HG03060 (cell line): Measurements from ENCODE around the gene CCDC51.
"Not testable (repeated sequence)": the region's sequence is repeated elsewhere in the genome, so short reads cannot be mapped to it uniquely, and the experiment has no call there.

ENCODE experiments used
- ATAC-seq: cut with Tn5 transposase; IDR thresholded peaks from one replicate; pipeline ENCODE4 v1.9.1; 2021; ENCODE audit warnings: low read depth, moderate number of reproducible peaks; ENCODE audit not compliant: unreplicated experiment

Gene CCDC51

DNA sequence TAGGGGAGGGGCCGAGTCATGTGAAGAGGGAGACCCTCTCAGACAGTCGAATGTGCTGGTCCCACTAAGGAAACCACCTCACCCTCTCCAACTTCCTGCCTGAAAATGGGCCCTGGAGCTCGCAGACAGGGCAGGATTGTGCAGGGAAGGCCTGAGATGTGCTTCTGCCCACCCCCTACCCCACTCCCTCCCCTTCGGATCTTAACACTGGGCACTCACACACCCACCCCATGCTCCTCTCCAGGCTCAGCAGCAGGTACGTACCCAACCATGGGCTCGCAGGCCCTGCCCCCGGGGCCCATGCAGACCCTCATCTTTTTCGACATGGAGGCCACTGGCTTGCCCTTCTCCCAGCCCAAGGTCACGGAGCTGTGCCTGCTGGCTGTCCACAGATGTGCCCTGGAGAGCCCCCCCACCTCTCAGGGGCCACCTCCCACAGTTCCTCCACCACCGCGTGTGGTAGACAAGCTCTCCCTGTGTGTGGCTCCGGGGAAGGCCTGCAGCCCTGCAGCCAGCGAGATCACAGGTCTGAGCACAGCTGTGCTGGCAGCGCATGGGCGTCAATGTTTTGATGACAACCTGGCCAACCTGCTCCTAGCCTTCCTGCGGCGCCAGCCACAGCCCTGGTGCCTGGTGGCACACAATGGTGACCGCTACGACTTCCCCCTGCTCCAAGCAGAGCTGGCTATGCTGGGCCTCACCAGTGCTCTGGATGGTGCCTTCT lies 26.6 kb upstream of the CCDC51 start:
- ATAC-seq: no peak

GRCh38 chr3:48465531-48466378 lies 25.8 kb upstream of the CCDC51 start:
- ATAC-seq: no peak

DNA sequence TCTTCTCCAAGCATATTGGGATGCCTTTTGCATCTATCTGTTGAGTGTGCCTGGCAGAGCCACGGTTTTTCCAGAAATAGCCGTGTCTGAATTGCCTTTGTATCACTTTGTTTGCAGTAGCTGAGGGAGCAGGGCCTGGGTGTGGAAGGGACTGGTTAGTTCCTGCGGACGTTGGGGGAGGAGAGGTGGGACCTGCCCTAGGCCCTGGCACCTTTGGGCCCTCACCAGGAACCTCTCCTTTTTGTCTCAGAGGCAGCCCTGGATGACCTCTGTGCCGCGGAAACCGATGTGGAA lies 25.3 kb upstream of the CCDC51 start:
- ATAC-seq: no peak

DNA sequence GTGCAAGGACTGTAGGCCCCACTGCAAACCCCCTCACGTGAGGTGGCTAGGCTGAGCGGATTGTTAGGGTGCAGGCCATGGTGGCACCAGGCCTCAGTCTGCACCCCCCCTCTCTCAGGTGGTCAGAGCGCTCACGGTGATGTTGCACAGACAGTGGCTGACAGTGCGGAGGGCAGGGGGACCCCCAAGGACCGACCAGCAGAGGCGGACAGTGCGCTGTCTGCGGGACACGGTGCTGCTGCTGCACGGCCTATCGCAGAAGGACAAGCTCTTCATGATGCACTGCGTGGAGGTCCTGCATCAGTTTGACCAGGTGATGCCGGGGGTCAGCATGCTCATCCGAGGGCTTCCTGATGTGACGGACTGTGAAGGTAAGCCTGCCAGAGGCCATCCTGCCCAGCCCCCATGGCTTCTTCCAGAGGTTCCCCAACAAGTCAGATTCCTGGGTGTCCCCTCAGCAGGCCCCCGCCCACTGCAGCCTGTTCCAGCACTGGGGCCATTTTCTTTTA lies 24.8 kb upstream of the CCDC51 start:
- no peak for ATAC-seq

DNA sequence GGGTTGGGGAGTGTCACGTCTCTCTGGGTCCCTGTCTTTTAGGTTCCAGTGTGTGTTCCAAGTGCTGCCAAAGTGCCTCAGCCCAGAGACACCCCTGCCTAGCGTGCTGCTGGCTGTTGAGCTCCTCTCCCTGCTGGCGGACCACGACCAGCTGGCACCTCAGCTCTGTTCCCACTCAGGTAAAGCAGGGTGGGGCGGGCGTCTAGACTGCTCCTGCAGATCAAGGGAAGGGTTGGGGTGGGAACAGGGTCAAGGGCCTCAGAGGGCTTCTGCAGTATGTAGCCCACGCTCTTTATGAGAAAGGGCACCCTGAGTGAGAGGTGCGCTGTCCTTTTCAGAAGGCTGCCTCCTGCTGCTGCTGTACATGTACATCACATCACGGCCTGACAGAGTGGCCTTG lies 23.8 kb upstream of the CCDC51 start:
- no peak for ATAC-seq

GRCh38 chr3:48461767-48462166 lies 21.8 kb upstream of the CCDC51 start:
- not testable (repeated sequence) for ATAC-seq

GRCh38 chr3:48460517-48460902 lies 20.6 kb upstream of the CCDC51 start:
- ATAC-seq: no peak

DNA sequence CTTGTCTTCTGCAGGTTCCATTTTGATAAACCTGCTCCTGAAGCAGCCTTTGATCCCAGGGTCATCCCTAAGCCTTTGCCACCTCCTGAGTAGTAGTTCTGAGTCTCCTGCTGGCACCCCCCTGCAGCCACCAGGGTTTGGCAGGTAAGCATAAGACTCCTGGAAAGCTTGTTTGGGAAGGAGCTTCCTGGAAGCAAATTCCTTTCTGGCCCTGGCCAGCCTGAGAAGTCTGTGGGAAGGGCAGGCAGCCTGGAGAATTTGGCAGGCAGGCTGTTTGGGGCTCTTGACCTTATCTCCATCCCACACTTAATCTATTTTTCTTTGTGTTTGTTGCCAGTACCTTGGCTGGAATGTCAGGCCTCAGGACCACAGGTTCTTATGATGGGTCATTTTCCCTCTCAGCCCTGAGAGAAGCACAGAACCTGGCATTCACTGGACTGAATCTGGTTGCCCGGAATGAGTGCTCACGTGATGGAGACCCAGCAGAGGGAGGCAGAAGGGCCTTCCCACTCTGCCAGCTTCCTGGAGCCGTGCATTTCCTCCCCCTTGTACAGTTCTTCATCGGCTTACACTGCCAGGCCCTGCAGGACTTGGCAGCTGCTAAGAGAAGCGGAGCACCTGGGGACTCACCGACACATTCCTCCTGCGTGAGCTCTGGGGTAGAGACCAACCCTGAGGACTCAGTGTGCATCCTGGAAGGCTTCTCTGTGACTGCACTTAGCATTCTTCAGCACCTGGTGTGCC lies 20.0 kb upstream of the CCDC51 start:
- ATAC-seq: no peak

- ATAC-seq: no peak
Observed at GRCh38 chr3:48459331-48459730, 19.4 kb upstream of the CCDC51 start.

DNA sequence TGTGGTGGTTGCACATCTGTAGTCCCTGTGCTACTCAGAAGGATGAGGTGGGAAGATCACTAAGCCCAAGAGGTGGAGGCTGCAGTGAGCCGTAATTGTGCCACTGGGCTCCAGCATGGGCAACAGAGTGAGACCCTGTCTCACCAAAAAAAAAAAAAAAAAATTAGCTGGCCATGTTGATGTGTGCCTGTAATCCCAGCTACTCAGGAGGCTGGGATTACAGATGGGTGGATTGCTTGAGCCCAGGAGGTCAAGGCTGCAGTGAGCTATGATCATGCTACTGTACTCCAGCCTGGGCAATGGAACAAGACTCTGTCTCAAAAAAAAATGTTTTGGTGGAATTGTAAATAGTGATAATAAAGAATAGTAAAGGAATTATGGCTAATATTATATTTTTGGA lies 16.5 kb upstream of the CCDC51 start:
- no peak for ATAC-seq

GRCh38 chr3:48451270-48451669 lies 11.4 kb upstream of the CCDC51 start:
- ATAC-seq: no peak

DNA sequence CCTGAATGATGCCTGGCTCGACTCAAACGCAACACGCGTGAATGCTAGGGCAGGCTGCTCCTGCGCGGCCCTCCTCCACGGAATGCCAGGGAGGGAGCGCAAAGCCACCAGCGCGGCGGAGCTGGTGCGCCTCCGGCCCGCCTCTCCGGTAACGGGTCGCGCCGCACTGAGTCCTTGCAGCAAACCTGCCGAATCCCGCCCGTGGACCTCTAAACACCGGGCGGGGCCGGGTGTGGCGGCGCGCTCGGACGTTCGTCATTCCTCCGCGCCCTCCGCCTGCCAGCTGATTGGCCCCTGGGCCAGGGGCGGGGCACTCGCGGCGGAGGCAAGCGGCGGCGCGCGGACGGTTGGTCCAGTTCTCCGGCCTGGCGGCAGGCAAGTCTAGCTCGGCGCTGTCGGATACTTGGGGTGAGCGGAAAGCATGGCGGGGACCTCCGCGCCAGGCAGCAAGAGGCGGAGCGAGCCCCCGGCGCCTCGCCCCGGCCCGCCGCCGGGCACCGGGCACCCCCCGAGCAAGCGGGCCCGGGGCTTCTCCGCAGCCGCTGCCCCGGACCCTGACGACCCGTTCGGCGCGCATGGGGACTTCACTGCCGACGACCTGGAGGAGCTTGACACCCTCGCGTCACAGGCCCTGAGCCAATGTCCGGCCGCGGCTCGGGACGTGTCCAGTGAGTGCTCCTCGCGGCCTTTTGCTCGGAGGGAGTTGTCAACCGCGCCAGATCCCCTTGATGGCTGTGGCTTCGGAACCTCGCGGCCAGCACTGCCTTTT lies 6.7 kb upstream of the CCDC51 start, which contains the start of gene ATRIP:
Gene ATRIP, plus strand, starts transcription at position 313 of the 769 bp plus-strand sequence. Its CDS starts 109 bp downstream, at position 422.
- ATAC-seq: no peak

- ATAC-seq: no peak
Observed at GRCh38 chr3:48446043-48446424, 6.1 kb upstream of the CCDC51 start.

DNA sequence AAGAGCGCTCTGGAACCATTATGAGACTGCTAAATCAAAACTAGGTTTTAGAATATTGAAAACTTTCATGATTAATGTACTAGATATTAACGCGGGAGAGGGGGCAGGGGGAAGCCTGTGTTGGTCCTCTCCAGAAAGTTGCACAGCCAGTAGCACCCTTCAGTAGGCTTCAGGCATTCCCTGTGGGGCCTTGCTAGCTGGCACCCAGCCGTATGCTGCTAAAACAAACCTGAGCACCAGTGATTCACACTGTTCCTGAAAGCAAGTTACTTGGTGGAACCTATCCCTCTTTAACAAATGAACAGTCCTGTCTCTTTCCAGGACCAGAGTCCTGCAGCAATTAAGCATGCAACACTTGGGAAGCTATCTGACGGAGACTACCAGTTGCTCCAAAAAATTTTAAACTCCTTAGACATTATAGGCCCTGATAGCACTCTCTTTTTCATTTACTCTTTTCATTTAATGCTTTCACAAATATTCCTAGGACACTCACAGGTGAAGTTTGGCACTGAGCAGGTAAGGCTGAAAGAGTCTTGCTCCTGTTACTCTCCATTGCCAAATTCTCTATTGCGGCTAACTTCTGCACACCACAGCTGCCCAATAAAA lies 5.5 kb upstream of the CCDC51 start:
- ATAC-seq: no peak

DNA sequence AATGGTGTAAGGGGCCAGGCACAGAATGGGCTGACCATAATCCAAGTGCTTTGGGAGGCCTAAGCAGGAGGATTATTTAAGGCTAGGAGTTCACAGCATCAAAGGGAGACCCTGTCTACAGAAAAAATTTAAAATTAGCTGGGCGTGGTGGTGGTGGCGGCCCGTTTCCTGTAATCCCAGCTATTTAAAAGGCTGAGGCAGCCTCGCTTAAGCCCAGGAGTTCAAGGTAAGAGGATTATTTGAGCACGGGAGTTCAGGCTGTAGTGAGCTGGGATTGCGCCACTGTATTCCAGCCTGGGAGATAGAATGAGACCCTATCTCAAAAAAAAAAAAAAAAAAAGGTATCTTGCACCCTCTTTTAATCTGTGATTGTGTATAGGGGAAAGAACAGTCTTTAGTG lies 2.0 kb upstream of the CCDC51 start:
- ATAC-seq: no peak

DNA sequence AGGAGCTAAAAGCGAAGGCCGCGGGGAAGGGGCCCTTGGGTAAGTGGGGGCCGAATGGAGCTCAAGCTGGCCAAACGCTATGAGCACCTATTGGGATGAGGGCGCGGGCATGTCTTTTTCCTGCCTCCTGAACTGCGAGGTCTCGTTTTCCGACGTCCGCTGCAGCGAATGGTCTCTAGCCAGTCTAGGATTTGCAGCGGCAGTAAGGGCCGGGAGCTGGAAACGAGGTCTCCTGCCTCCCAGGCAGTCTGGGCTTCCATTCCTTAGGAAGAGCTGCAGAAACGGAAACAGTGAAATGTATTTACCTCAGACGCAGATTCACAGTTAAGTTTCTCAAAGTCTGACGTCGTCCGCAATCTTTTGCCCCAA lies 655 bp upstream of the CCDC51 start:
- ATAC-seq: no peak

- no peak for ATAC-seq
Observed at GRCh38 chr3:48437812-48438211, 2.1 kb downstream of the CCDC51 start.

DNA sequence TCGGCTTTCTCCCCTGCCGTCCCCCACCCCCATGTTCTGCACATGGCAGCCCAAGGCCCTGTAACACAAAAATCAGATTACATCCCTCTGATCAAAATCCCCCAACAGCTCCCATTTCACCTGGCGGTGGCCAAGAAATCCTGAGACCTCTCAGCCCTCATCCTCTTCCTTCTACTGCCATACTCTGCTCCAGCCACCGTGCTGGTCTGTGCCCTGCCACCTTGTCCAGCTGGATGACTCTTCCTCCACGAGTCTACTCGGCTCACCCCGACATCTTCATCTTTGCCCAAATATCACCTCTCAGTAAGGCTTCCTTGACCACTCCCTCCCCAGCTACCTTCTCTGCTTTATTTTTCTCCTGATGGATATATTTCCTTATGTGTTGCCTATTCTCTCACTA lies 3.1 kb downstream of the CCDC51 start:
- ATAC-seq: no peak

GRCh38 chr3:48436477-48436787 lies 3.5 kb downstream of the CCDC51 start:
- ATAC-seq: no peak

GRCh38 chr3:48435774-48436476 lies 4.0 kb downstream of the CCDC51 start:
- ATAC-seq: no peak
